Measurements from ENCODE around the gene TMA7.

DNA sequence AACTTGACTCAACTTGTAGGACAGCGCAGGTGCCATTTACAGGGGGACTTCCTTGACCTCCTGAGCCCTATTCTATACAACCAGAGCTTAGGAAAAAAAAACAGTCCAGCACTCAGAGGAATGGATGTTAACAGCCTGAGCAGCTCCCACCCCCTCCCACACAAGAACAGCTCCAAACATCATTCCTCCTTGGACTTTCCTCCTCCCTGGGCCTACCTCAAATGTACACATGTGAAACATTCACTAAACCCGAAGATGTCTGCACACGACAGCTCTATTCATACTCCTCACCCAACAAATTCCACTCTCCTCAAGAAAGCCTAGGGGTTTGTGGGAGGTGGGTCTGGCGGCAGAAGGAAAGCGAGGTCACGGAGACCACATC is 6.0 kb downstream of the TMA7 start:
- TF ChIP-seq, protein P1, sequence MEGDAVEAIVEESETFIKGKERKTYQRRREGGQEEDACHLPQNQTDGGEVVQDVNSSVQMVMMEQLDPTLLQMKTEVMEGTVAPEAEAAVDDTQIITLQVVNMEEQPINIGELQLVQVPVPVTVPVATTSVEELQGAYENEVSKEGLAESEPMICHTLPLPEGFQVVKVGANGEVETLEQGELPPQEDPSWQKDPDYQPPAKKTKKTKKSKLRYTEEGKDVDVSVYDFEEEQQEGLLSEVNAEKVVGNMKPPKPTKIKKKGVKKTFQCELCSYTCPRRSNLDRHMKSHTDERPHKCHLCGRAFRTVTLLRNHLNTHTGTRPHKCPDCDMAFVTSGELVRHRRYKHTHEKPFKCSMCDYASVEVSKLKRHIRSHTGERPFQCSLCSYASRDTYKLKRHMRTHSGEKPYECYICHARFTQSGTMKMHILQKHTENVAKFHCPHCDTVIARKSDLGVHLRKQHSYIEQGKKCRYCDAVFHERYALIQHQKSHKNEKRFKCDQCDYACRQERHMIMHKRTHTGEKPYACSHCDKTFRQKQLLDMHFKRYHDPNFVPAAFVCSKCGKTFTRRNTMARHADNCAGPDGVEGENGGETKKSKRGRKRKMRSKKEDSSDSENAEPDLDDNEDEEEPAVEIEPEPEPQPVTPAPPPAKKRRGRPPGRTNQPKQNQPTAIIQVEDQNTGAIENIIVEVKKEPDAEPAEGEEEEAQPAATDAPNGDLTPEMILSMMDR (IDR thresholded peaks at IDR 0.05; ENCODE audit: low read length): no peak
- TF ChIP-seq EZH2 (IDR thresholded peaks at IDR 0.05; ENCODE audit: borderline replicate concordance, low read length): no peak
